HUES64 (cell line): ENCODE measurements around the gene KTI12. TPM values are rescaled to one million over a fixed set of nuclear protein-coding genes. Genes with fewer than 3 reads are reported as not detected.
"Not testable (repeated sequence)": the region's sequence is repeated elsewhere in the genome, so short reads cannot be mapped to it uniquely, and the experiment has no call there.

ENCODE experiments used
- H3K27ac ChIP-seq: 2 replicates; pipeline ENCODE4 v1.7.0; 2013; ENCODE audit warnings: low read depth, low read length, inconsistent platforms
- H3K27me3 ChIP-seq: 2 replicates; pipeline ENCODE4 v1.6.1; 2013; ENCODE audit warnings: mild to moderate bottlenecking, low read length; ENCODE audit not compliant: insufficient read depth
- H3K36me3 ChIP-seq: 2 replicates; pipeline ENCODE4 v1.6.1; 2013; ENCODE audit warnings: mild to moderate bottlenecking, low read length; ENCODE audit not compliant: insufficient read depth
- H3K4me1 ChIP-seq: 2 replicates; pipeline ENCODE4 v1.6.1; 2013; ENCODE audit warnings: mild to moderate bottlenecking, low read length, moderate library complexity; ENCODE audit not compliant: insufficient read depth
- H3K4me3 ChIP-seq: 2 replicates; pipeline ENCODE4 v1.5.1; 2013; ENCODE audit warnings: mild to moderate bottlenecking, low read length, moderate library complexity
- H3K9ac ChIP-seq: 2 replicates; pipeline ENCODE4 v1.6.1; 2013; ENCODE audit warnings: mild to moderate bottlenecking, low read depth, low read length
- H3K9me3 ChIP-seq: 2 replicates; pipeline ENCODE4 v1.6.1; 2013; ENCODE audit warnings: low read depth, low read length; ENCODE audit not compliant: insufficient read depth
- WGBS: fragments of 150-250, 120-280 bp; methylation state at CpG from one replicate; pipeline ENCODE4 v1.1.7; 2013; ENCODE audit warnings: missing lambda C conversion rate; 5-methylcytosine and 5-hydroxymethylcytosine counted together
- polyA plus RNA-seq, 2 experiments: library from polyadenylated mRNA; stranded (reverse); fragments of 50-300 nt; gene quantifications; one replicate each; pipeline ENCODE4 v1.2.3, GENCODE V29; 2013

Gene KTI12
- 6.9 TPM for polyA plus RNA-seq (2013, experiment 1 of 2)
- 8.5 TPM for polyA plus RNA-seq (2013, experiment 2 of 2)

DNA sequence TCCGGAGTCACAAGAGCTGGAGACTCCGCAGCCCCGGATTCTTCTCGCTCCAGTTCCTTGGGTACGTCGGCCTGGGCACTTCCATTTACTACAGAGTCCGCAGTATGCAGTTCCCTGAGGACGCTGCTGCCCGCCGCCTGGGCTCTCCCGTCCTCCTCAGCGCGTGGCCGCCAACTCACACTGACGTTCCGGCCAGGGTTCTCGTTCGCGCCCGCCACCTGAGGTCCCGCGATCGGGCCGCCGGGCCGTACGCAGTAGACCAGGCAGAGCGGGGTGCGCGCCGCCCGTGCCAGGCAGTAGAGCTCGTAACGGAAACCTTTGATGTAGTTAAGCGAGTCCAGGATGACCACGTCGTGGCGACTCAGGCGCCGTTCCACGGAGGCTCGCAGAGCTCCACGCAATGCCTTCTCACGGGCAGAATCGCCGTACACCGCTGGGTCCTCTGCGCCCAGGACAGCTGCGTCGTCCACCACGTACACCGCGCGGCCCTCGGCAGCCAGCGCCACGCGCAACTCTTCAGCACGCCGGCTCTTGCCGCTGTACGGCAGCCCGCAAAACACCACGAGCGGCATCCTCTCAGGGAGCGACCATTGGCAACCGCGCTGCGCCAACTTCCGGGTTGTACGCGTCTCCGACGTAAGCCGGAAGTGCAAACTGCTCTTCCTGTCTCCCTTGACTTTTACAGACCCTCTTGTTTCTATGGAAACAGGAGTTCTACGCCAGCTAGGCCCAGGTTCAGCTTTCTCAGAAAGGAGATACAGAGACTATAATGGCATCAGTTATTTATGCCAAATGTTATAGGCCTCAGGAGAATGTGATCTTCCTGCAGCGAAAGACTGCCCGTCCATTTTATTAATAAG lies at the start of gene KTI12:
KTI12 (minus strand) TSS at position 621 of the 860 bp plus-strand sequence; CDS start at position 572, 49 bp downstream.
- H3K4me1 ChIP-seq: peaks cover 11% of the 10 kb centered on the region; the same call in 1 of the 2 replicates
- H3K9ac ChIP-seq: peak within 1 kb of the TSS; percentile 85
- H3K9me3 ChIP-seq: no peaks in the 10 kb centered on the region
- H3K27ac ChIP-seq: peak within 1 kb of the TSS; percentile 63
- H3K36me3 ChIP-seq: peaks cover 30% of the 10 kb centered on the region
- H3K4me3 ChIP-seq: peak within 1 kb of the TSS; percentile 84
- no peaks in the 10 kb centered on the region for H3K27me3 ChIP-seq
- WGBS: 3% methylated on average over 78 of the region's 78 CpGs

GRCh38 chr1:52080014-52080415 lies 46.4 kb upstream of the KTI12 start:
- Histone ChIP-seq H3K27ac (no peak overlapping the region), H3K4me1 (peaks cover 4% of the 10 kb centered on the region; the same call in 1 of the 2 replicates), H3K36me3 (peaks cover 51% of the 10 kb centered on the region)

DNA sequence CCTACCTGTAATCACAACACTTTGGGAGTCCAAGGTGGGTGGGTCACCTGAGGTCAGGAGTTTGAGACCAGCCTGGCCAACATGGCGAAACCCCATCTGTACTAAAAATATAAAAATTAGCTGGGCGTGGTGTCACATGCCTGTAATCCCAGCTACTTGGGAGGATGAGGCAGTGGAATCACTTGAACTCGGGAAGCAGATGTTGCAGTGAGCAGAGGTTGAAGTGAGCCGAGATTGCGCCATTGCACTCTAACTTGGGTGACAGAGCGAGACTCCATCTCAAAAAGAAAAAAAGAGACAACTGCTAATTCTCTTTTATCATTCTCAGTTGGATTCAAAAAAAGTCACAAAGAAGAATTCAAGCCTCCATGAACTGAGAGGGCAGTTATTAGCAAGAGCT lies 43.7 kb upstream of the KTI12 start:
- H3K9me3 ChIP-seq, H3K9ac ChIP-seq, H3K27me3 ChIP-seq, H3K4me1 ChIP-seq, H3K4me3 ChIP-seq, H3K27ac ChIP-seq: not testable (repeated sequence)
- H3K36me3 ChIP-seq: peaks cover 57% of the 10 kb centered on the region
- WGBS: 92% methylated on average over 6 of the region's 6 CpGs

More at GRCh38 chr1:52080014-52080415, 46.4 kb upstream of the KTI12 start:
- no peak overlapping the region for H3K9ac ChIP-seq
- H3K9me3 ChIP-seq: no peaks in the 10 kb centered on the region
- H3K4me3 ChIP-seq: no peak overlapping the region
- 96% methylated on average over 3 of the region's 3 CpGs for WGBS
- no peaks in the 10 kb centered on the region for H3K27me3 ChIP-seq

- H3K27me3 ChIP-seq: no peaks in the 10 kb centered on the region
- peaks cover 67% of the 10 kb centered on the region for H3K36me3 ChIP-seq
- no peak overlapping the region for H3K27ac ChIP-seq
- WGBS: 83% methylated on average over 6 of the region's 6 CpGs
- H3K4me3 ChIP-seq: no peak overlapping the region
- no peak overlapping the region for H3K9ac ChIP-seq
- H3K4me1 ChIP-seq: no peaks in the 10 kb centered on the region
- H3K9me3 ChIP-seq: no peaks in the 10 kb centered on the region
Observed at GRCh38 chr1:52072291-52072690, 38.7 kb upstream of the KTI12 start.

GRCh38 chr1:52070704-52071103 lies 37.1 kb upstream of the KTI12 start:
- 95% methylated on average over 4 of the region's 4 CpGs for WGBS
- H3K36me3 ChIP-seq: peaks cover 73% of the 10 kb centered on the region
- no peaks in the 10 kb centered on the region for H3K4me1 ChIP-seq
- no peak overlapping the region for H3K9ac ChIP-seq
- no peaks in the 10 kb centered on the region for H3K9me3 ChIP-seq
- H3K4me3 ChIP-seq: no peak overlapping the region
- H3K27ac ChIP-seq: no peak overlapping the region
- no peaks in the 10 kb centered on the region for H3K27me3 ChIP-seq

DNA sequence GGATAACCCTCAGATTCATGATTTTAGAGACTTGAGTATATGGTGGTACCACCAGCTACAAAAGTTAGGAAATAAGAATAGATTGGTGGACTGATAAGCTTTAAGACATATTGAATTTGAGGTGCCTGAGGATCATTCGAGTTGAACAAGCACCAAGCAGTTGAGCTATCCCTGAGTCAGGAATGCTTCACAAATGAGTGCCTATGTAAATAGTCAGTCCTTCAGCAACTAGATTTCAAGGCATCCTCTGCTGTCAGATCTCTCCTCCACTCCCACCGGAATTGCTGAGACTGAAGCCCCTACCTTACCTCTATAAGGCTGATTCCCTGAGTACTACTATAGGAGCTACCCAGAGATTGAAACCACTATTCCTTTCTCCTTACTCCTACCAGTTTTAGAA lies 29.6 kb upstream of the KTI12 start:
- H3K27me3 ChIP-seq: no peaks in the 10 kb centered on the region
- no peak overlapping the region for H3K9ac ChIP-seq
- H3K9me3 ChIP-seq: no peaks in the 10 kb centered on the region
- peaks cover 7% of the 10 kb centered on the region for H3K4me1 ChIP-seq
- H3K4me3 ChIP-seq: no peak overlapping the region
- H3K27ac ChIP-seq: no peak overlapping the region
- WGBS: 92% methylated on average over 2 of the region's 2 CpGs
- peaks cover 92% of the 10 kb centered on the region for H3K36me3 ChIP-seq

DNA sequence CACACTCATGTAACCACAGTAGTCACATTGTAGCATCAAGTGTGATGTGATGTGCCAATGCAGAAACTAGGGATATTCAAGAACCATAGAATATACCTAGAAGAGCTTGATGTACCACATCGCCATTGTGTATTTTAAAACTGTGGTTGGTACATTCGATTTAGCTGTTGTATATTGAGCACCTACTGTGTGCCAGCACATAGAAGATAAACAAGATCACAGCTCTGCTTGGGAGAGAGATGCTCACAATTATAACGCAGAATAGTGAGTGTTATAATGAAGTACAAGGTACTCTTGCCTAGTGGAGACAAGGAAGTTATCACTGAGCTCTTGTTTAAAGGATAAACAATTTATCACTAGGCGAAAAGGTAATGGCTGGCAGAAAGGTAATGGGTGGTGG lies 27.2 kb upstream of the KTI12 start:
- no peaks in the 10 kb centered on the region for H3K27me3 ChIP-seq
- H3K27ac ChIP-seq: no peak overlapping the region
- H3K4me3 ChIP-seq: no peak overlapping the region
- H3K36me3 ChIP-seq: peaks cover 75% of the 10 kb centered on the region
- H3K9ac ChIP-seq: no peak overlapping the region
- no peaks in the 10 kb centered on the region for H3K9me3 ChIP-seq
- peaks cover 21% of the 10 kb centered on the region for H3K4me1 ChIP-seq
- 94% methylated on average over 4 of the region's 4 CpGs for WGBS

DNA sequence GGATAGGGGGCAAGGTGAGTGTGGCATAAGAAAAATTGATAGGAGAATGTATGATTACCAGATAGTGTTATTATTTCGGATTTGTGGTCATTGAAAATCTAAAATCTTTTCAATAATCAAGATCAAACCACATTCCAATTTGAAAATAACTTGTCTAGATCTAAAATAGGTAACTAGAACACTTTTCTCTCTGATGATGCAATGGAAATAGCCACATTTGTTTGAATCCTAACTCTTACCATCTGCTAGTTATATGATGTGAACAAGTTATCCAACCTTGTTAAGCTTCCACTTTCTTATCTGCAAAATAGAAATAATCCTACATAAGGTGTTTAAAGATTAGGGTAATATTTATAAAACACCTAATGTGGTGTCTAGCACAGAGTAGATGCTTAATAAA lies 26.3 kb upstream of the KTI12 start:
- no peak overlapping the region for H3K4me3 ChIP-seq
- no peaks in the 10 kb centered on the region for H3K9me3 ChIP-seq
- no peak overlapping the region for H3K27ac ChIP-seq
- no peak overlapping the region for H3K9ac ChIP-seq
- peaks cover 66% of the 10 kb centered on the region for H3K36me3 ChIP-seq
- WGBS: no CpG with 5 or more reads among the region's 1 CpG
- peaks cover 21% of the 10 kb centered on the region for H3K4me1 ChIP-seq
- H3K27me3 ChIP-seq: no peaks in the 10 kb centered on the region

DNA sequence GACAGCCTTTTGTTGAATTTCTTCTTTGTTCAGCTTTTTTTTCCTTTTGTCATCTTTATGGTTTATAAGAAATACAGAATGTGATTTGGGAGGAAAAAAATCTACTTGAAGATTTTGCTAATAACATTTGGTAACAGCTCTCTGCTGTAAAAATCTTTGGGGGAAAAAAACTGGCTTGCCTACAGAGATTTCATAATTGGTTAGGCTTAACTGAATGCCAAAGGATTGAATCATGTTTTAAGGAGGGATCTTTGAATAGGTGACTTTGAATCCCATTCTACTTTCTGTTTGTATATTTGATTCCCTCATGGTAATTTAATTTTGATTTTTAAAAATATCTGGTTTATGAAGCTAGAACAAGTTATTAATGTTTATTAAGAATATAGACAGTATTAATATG lies 25.7 kb upstream of the KTI12 start:
- H3K27ac ChIP-seq: no peak overlapping the region

GRCh38 chr1:52057876-52058415 lies 24.3 kb upstream of the KTI12 start:
- Histone ChIP-seq H3K27me3 (no peaks in the 10 kb centered on the region), H3K4me1 (peaks cover 21% of the 10 kb centered on the region), H3K9me3 (no peaks in the 10 kb centered on the region), H3K4me3 (peak overlapping the region; percentile 75), H3K9ac (peak overlapping the region; percentile 93), H3K27ac (peak overlapping the region; percentile 95; the same call in 1 of the 2 replicates), H3K36me3 (peaks cover 47% of the 10 kb centered on the region)
- 100% methylated on average over 1 of the region's 1 CpG for WGBS

More for the DNA sequence above, 25.7 kb upstream of the KTI12 start:
- H3K9ac ChIP-seq: no peak overlapping the region; the same call in 1 of the 2 replicates
- no peak overlapping the region for H3K4me3 ChIP-seq
- no peaks in the 10 kb centered on the region for H3K27me3 ChIP-seq
- H3K4me1 ChIP-seq: peaks cover 21% of the 10 kb centered on the region
- peaks cover 60% of the 10 kb centered on the region for H3K36me3 ChIP-seq
- H3K9me3 ChIP-seq: no peaks in the 10 kb centered on the region

- 45% methylated on average over 1 of the region's 1 CpG for whole genome bisulfite sequencing
- H3K4me1 ChIP-seq: peaks cover 21% of the 10 kb centered on the region
Observed at GRCh38 chr1:52057255-52057654, 23.6 kb upstream of the KTI12 start.

More at GRCh38 chr1:52057255-52057654, 23.6 kb upstream of the KTI12 start:
- H3K9me3 ChIP-seq: no peaks in the 10 kb centered on the region
- peaks cover 46% of the 10 kb centered on the region for H3K36me3 ChIP-seq
- peak overlapping the region; percentile 93 for H3K9ac ChIP-seq
- H3K4me3 ChIP-seq: peak overlapping the region; percentile 75
- no peaks in the 10 kb centered on the region for H3K27me3 ChIP-seq
- H3K27ac ChIP-seq: peak overlapping the region; percentile 95
